Caki2 (cell line): Measurements from ENCODE around the gene DRD1. TPM values are rescaled to one million over a fixed set of nuclear protein-coding genes. Genes with fewer than 3 reads are reported as not detected.

Experiments
- DNase-seq: peaks from one replicate; pipeline ENCODE4 v3.0.0-alpha.2; 2015; ENCODE audit warnings: low read depth
- in situ Hi-C: cut with HindIII; loops from 2 replicates; pipeline ENCODE4 v1.10.0; 2016; ENCODE audit warnings: low sequenced_read_pairs, low pct_unique_long_range_greater_than_20kb, mixed read lengths
- total RNA-seq: library from RNA; depleted of rRNA; stranded (reverse); fragments of >200 nt; shearing (Covaris generic); gene quantifications from 2 replicates; pipeline ENCODE4 v1.2.3, GENCODE V29; 2014; ENCODE audit warnings: low replicate concordance; rRNA removed

Gene DRD1
- total RNA-seq, result not detected in 2 replicates

- in situ Hi-C loops, result no loop called here
- DNase-seq, result peak; percentile 40
Observed at GRCh38 chr5:175444060-175444904, at the start of gene DRD1. Gene DRD1 (minus strand): TSS chr5:175444182. CDS start chr5:175443099, 1,083 bp downstream.

GRCh38 chr5:175493726-175494125 lies 49.7 kb upstream of the DRD1 start:
- no peak for DNase-seq
- in situ Hi-C loops, result no loop called here

- no peak for DNase-seq
- in situ Hi-C loops, result no loop called here
Observed at GRCh38 chr5:175493260-175493659, 49.3 kb upstream of the DRD1 start.

- in situ Hi-C loops, result no loop called here
- no peak for DNase-seq
Observed at GRCh38 chr5:175491223-175491622, 47.2 kb upstream of the DRD1 start.

GRCh38 chr5:175489693-175490443 lies 45.9 kb upstream of the DRD1 start:
- DNase-seq, result no peak
- in situ Hi-C loops, result no loop called here

- no peak for DNase-seq
- in situ Hi-C loops, result no loop called here
Observed at GRCh38 chr5:175487514-175488222, 43.7 kb upstream of the DRD1 start.

GRCh38 chr5:175485631-175486030 lies 41.6 kb upstream of the DRD1 start:
- in situ Hi-C loops, result no loop called here
- no peak for DNase-seq

GRCh38 chr5:175484829-175485228 lies 40.8 kb upstream of the DRD1 start:
- DNase-seq, result no peak

GRCh38 chr5:175484322-175484721 lies 40.3 kb upstream of the DRD1 start:
- in situ Hi-C loops, result no loop called here
- no peak for DNase-seq

More at GRCh38 chr5:175484829-175485228, 40.8 kb upstream of the DRD1 start:
- in situ Hi-C loops, result no loop called here

- in situ Hi-C loops, result no loop called here
- no peak for DNase-seq
Observed at GRCh38 chr5:175483337-175483736, 39.4 kb upstream of the DRD1 start.

- in situ Hi-C loops, result no loop called here
- no peak for DNase-seq
Observed at GRCh38 chr5:175479125-175479881, 35.3 kb upstream of the DRD1 start.

- in situ Hi-C loops, result no loop called here
Observed at GRCh38 chr5:175478384-175479124, 34.6 kb upstream of the DRD1 start, which contains the start of gene SFXN1. Gene SFXN1 (plus strand): TSS chr5:175478560. CDS start chr5:175492104, 13,544 bp downstream.

GRCh38 chr5:175478008-175478383 lies 34.0 kb upstream of the DRD1 start:
- in situ Hi-C loops, result no loop called here
- no peak for DNase-seq

More at GRCh38 chr5:175478384-175479124, 34.6 kb upstream of the DRD1 start, which contains the start of gene SFXN1:
- DNase-seq, result peak; percentile 73

- no peak for DNase-seq
- in situ Hi-C loops, result no loop called here
Observed at GRCh38 chr5:175477440-175477839, 33.5 kb upstream of the DRD1 start.

GRCh38 chr5:175475248-175475647 lies 31.3 kb upstream of the DRD1 start:
- in situ Hi-C loops, result no loop called here
- DNase-seq, result no peak

GRCh38 chr5:175472378-175472777 lies 28.4 kb upstream of the DRD1 start:
- in situ Hi-C loops, result no loop called here
- DNase-seq, result no peak

GRCh38 chr5:175471628-175472027 lies 27.6 kb upstream of the DRD1 start:
- DNase-seq, result no peak
- in situ Hi-C loops, result no loop called here
